Mucosa of gallbladder (tissue), 1 donor: ENCODE measurements around the gene UNC5A. TPM values are rescaled to one million over a fixed set of nuclear protein-coding genes. Genes with fewer than 3 reads are reported as not detected.

ENCODE experiments used
- DNase-seq: peaks from one replicate; pipeline ENCODE4 v3.0.0-alpha.2; 2020; ENCODE audit warnings: low spot score
- total RNA-seq: library from RNA; stranded (reverse); gene quantifications from one replicate; pipeline ENCODE4 v1.2.1, GENCODE V29; 2021
- donor health status: DM: no; HTN: no; CAD: no.

The UNC5A gene
- total RNA-seq, 1 donor from 2014 or later: 0.14 TPM

GRCh38 chr5:176894298-176894697, 83.9 kb downstream of the UNC5A start:
- DNase-seq: no peak

GRCh38 chr5:176895831-176896230, 85.5 kb downstream of the UNC5A start:
- DNase-seq: no peak

GRCh38 chr5:176897263-176897662, 86.9 kb downstream of the UNC5A start:
- no peak for DNase-seq

GRCh38 chr5:176899296-176899891, 89.0 kb downstream of the UNC5A start, which contains the start of gene HK3:
Gene HK3 (minus strand): TSS chr5:176899346. CDS start chr5:176896159, 3,187 bp downstream.
- no peak for DNase-seq

GRCh38 chr5:176899946-176900779, 89.8 kb downstream of the UNC5A start:
- DNase-seq: no peak

- no peak for DNase-seq
Observed at GRCh38 chr5:176900780-176901204, 90.4 kb downstream of the UNC5A start.

- DNase-seq: no peak
Observed at GRCh38 chr5:176901260-176902101, 91.1 kb downstream of the UNC5A start.

GRCh38 chr5:176902102-176902814, 91.9 kb downstream of the UNC5A start:
- DNase-seq: no peak

- DNase-seq: no peak
Observed at GRCh38 chr5:176902911-176903664, 92.7 kb downstream of the UNC5A start.

GRCh38 chr5:176904276-176904675, 93.9 kb downstream of the UNC5A start:
- no peak for DNase-seq

- no peak for DNase-seq
Observed at GRCh38 chr5:176906126-176906525, 95.8 kb downstream of the UNC5A start.

GRCh38 chr5:176906796-176907195, 96.4 kb downstream of the UNC5A start:
- DNase-seq: no peak

GRCh38 chr5:176908675-176909368, 98.5 kb downstream of the UNC5A start:
- DNase-seq: no peak

GRCh38 chr5:176912115-176912514, 101.8 kb downstream of the UNC5A start:
- no peak for DNase-seq

GRCh38 chr5:176915906-176916305, 105.5 kb downstream of the UNC5A start:
- no peak for DNase-seq

GRCh38 chr5:176916337-176916736, 106.0 kb downstream of the UNC5A start:
- DNase-seq: no peak

GRCh38 chr5:176918613-176919012, 108.3 kb downstream of the UNC5A start:
- DNase-seq: no peak

- no peak for DNase-seq
Observed at GRCh38 chr5:176921714-176922113, 111.4 kb downstream of the UNC5A start.

- no peak for DNase-seq
Observed at GRCh38 chr5:176922817-176923216, 112.5 kb downstream of the UNC5A start.

- no peak for DNase-seq
Observed at GRCh38 chr5:176927562-176927961, 117.2 kb downstream of the UNC5A start.
